Measurements from ENCODE around the gene CHST5. TPM values are rescaled to one million over a fixed set of nuclear protein-coding genes. Genes with fewer than 3 reads are reported as not detected.

CHST5 gene
- total RNA-seq (under 1 TPM in 1 of 4 donors, not detected in 3; 0.41 TPM), polyA plus RNA-seq (10 to 100 TPM; 13.9 to 18.3 (median 16.2) TPM)

- H3K9me3 ChIP-seq = no peaks in the 10 kb centered on the region
- peak within 1 kb of the TSS in 1 of 4 donors; percentile 6 for H3K27ac ChIP-seq
- DNase-seq = no peak
- TF ChIP-seq, protein P1, sequence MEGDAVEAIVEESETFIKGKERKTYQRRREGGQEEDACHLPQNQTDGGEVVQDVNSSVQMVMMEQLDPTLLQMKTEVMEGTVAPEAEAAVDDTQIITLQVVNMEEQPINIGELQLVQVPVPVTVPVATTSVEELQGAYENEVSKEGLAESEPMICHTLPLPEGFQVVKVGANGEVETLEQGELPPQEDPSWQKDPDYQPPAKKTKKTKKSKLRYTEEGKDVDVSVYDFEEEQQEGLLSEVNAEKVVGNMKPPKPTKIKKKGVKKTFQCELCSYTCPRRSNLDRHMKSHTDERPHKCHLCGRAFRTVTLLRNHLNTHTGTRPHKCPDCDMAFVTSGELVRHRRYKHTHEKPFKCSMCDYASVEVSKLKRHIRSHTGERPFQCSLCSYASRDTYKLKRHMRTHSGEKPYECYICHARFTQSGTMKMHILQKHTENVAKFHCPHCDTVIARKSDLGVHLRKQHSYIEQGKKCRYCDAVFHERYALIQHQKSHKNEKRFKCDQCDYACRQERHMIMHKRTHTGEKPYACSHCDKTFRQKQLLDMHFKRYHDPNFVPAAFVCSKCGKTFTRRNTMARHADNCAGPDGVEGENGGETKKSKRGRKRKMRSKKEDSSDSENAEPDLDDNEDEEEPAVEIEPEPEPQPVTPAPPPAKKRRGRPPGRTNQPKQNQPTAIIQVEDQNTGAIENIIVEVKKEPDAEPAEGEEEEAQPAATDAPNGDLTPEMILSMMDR (IDR thresholded peaks at IDR 0.05) = no peak
- TF ChIP-seq POLR2AphosphoS5 (IDR thresholded peaks at IDR 0.05) (peak in 1 of 4 donors; percentile 40), POLR2A (IDR thresholded peaks at IDR 0.05) (peak in 1 of 2 donors; percentile 74)
- no peaks in the 10 kb centered on the region for H3K27me3 ChIP-seq
- intact Hi-C loops (cut with DNase I) = no loop called here
- peaks cover 0 to under 1% (median 0%) of the 10 kb centered on the region in 4 donors for H3K36me3 ChIP-seq
- H3K4me1 ChIP-seq = no peaks in the 10 kb centered on the region
- H3K4me3 ChIP-seq = peak within 1 kb of the TSS in 1 of 4 donors; percentile 5
- 24 to 74% methylated on average over 7 of the region's 7 CpGs for WGBS, 2 donors
Observed at GRCh38 chr16:75535901-75536300, at the start of gene CHST5. Gene CHST5, minus strand, starts transcription at chr16:75536108. Its CDS starts 5,724 bp downstream, at chr16:75530384.

- Histone ChIP-seq H3K4me3 (no peak overlapping the region), H3K9me3 (no peaks in the 10 kb centered on the region), H3K4me1 (peaks cover 0 to 13% (median 0%) of the 10 kb centered on the region in 4 donors), H3K27me3 (no peaks in the 10 kb centered on the region), H3K36me3 (peaks cover 0 to 13% (median 5%) of the 10 kb centered on the region in 4 donors), H3K27ac (no peak overlapping the region)
- 57 to 68% methylated on average over 3 of the region's 3 CpGs for WGBS, 2 donors
- TF ChIP-seq EP300 (IDR thresholded peaks at IDR 0.05) (no peak), POLR2AphosphoS5 (IDR thresholded peaks at IDR 0.05) (no peak), POLR2A (IDR thresholded peaks at IDR 0.05) (no peak)
- TF ChIP-seq, protein P1 (IDR thresholded peaks at IDR 0.05) = no peak
- intact Hi-C loops (cut with DNase I) = no loop called here
- DNase-seq = no peak
Observed at GRCh38 chr16:75584108-75584507, 48.2 kb upstream of the CHST5 start.

DNA sequence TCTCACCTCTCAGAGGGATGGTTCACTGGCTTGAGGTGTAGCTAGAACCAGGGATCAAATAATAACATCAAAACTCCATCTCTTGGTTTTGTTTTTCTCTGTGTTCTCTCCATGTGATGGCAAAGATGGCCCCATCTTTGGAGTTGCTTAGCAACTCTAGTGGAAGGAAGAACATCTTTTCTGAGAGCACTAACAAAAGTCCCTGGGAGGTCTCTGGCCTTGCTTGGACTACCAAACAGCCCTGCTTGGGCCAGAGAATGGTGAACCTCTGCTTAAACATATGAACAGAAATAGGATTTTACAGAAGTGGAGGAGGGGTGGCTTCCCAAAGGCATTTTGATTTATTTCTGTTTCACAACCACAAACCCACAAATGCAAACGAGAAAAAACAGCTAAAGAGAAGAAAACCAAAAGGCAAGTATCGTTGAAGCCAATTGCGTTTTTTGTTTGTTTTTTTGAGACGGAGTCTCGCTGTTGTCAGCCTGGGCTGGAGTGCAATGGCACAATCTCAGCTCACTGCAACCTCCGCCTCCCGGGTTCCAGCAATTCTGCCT, 43.5 kb upstream of the CHST5 start:
- no peak overlapping the region for H3K4me3 ChIP-seq
- H3K36me3 ChIP-seq = peaks cover 5 to 60% (median 35%) of the 10 kb centered on the region in 4 donors
- H3K9me3 ChIP-seq = no peaks in the 10 kb centered on the region
- no peak for DNase-seq
- intact Hi-C loops (cut with DNase I) = loop anchor here (1.0 kb wide), 1 partner anchor 24 kb away; no protein-coding TSS in a partner anchor
- WGBS, 2 donors = 68 to 86% methylated on average over 7 of the region's 7 CpGs
- no peak for TF ChIP-seq POLR2A (IDR thresholded peaks at IDR 0.05)
- TF ChIP-seq, protein P1 (IDR thresholded peaks at IDR 0.05) = no peak
- TF ChIP-seq POLR2AphosphoS5 (IDR thresholded peaks at IDR 0.05) = no peak
- no peak for TF ChIP-seq EP300 (IDR thresholded peaks at IDR 0.05)
- H3K4me1 ChIP-seq = peaks cover 0 to 12% (median 3%) of the 10 kb centered on the region in 4 donors
- H3K27ac ChIP-seq = no peak overlapping the region
- no peaks in the 10 kb centered on the region for H3K27me3 ChIP-seq

DNA sequence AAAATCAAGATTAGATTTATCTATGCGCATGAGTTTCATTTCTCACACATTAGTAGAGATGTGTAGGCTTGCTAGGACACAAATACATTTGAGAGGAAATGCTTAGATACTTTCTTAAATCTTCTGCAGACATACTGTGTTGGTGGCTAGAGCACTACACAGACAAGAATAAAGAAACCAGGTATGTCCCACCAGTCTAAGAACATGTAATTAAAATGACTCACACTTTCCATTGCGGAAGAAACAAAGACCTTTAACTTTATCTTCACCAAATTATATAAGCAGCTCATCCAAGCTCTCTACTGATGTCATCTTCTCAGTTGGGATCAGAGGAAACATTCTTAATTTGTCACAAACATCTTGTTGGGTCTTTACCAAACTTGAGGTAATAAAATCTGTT, 42.8 kb upstream of the CHST5 start:
- H3K4me3 ChIP-seq = no peak overlapping the region
- WGBS, 2 donors = 92 to 94% methylated on average over 2 of the region's 2 CpGs
- H3K4me1 ChIP-seq = peaks cover 0 to 13% (median 3%) of the 10 kb centered on the region in 4 donors
- TF ChIP-seq EP300 (IDR thresholded peaks at IDR 0.05) = no peak
- TF ChIP-seq, protein P1 (IDR thresholded peaks at IDR 0.05) = no peak
- no peak for TF ChIP-seq POLR2A (IDR thresholded peaks at IDR 0.05)
- TF ChIP-seq POLR2AphosphoS5 (IDR thresholded peaks at IDR 0.05) = no peak
- no peaks in the 10 kb centered on the region for H3K27me3 ChIP-seq
- no peak for DNase-seq
- H3K27ac ChIP-seq = no peak overlapping the region
- intact Hi-C loops (cut with DNase I) = loop anchor here (1.0 kb wide), 1 partner anchor 23 kb away; no protein-coding TSS in a partner anchor
- H3K36me3 ChIP-seq = peaks cover 5 to 66% (median 38%) of the 10 kb centered on the region in 4 donors
- no peaks in the 10 kb centered on the region for H3K9me3 ChIP-seq
